NB4 (cell line): ENCODE results near the gene TMEM201.

Source experiments
- DNase-seq: peaks from one replicate; pipeline ENCODE4 v3.0.0; 2010; ENCODE audit warnings: low read depth
- H3K4me3 ChIP-seq: one replicate; pipeline ENCODE4 v1.5.1; 2011; ENCODE audit warnings: mild to moderate bottlenecking, low read depth, low read length, moderate library complexity
- CTCF ChIP-seq: IDR thresholded peaks from one replicate; pipeline ENCODE4 v1.5.1; 2012; ENCODE audit warnings: low read depth, low read length
- MAX ChIP-seq: IDR thresholded peaks from 2 replicates; pipeline ENCODE4 v1.6.1; 2011; ENCODE audit warnings: low read depth, low read length
- MYC ChIP-seq: IDR thresholded peaks from 2 replicates; pipeline ENCODE4 v1.6.1; 2011; ENCODE audit warnings: low read depth, low read length
- POLR2A ChIP-seq: IDR thresholded peaks from 2 replicates; pipeline ENCODE4 v1.6.1; 2011; ENCODE audit warnings: mild to moderate bottlenecking; ENCODE audit not compliant: insufficient read length; ENCODE audit errors: extremely low read depth

The TMEM201 gene

DNA sequence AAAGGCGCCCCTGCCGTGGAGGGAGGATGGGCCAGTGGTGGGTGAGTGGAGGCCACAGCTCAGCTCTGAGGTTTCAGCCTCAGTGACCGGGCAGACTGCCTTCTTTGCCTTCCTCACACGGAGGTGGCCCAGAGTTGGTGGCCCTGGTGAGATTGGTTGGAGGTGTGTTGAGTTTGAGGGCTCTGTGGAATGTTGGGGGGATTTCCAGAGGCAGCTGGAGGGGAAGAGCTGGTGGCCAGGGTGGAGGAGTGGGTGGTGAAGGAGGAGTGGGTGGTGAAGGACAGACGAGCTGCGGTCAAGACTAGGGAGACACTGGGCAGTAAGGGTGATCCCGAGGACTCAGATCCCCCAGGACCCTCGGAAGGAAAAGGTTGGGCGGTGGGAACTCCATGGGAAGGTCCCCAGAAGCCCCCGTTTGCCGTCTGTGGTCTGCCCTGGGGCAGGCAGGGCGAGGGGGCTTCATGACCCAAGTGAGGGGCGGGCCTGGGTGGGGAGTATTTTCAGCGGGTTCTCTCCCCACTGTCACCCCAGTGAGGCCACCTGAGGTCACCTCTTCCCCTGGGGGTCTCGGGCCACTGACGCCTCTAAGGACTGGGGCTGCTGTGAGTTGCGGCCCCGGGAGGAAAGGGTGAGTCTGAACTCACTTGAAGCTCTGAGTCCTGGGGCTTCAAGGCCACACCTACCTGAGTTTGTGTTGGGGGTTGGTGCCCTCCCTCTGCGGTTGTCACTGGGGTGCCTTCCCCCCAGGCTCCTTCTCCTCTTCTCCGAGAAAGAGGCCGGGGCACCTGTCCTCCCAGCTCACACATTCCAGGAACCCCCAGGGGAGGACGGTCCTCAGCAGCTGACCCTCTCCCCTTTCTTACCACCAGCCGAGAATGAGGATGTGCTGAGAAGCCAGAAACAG, 40.1 kb downstream of the TMEM201 start:
- TF ChIP-seq CTCF (no peak), MYC (no peak), POLR2A (no peak), MAX (no peak)
- no peak overlapping the region for H3K4me3 ChIP-seq
- DNase-seq = peak; percentile 62

GRCh38 chr1:9629445-9630201, 40.9 kb downstream of the TMEM201 start:
- peak; percentile 56 for TF ChIP-seq POLR2A
- no peak for TF ChIP-seq CTCF
- peak; percentile 95 for TF ChIP-seq MYC
- TF ChIP-seq MAX = peak; percentile 88
- peak overlapping the region; percentile 90 for H3K4me3 ChIP-seq
- DNase-seq = peak; percentile 95

- H3K4me3 ChIP-seq = peak overlapping the region; percentile 90
- DNase-seq = peak; percentile 50
- TF ChIP-seq MYC = no peak
- no peak for TF ChIP-seq MAX
- TF ChIP-seq POLR2A = no peak
- TF ChIP-seq CTCF = no peak
Observed at GRCh38 chr1:9630331-9631111, 41.8 kb downstream of the TMEM201 start.

DNA sequence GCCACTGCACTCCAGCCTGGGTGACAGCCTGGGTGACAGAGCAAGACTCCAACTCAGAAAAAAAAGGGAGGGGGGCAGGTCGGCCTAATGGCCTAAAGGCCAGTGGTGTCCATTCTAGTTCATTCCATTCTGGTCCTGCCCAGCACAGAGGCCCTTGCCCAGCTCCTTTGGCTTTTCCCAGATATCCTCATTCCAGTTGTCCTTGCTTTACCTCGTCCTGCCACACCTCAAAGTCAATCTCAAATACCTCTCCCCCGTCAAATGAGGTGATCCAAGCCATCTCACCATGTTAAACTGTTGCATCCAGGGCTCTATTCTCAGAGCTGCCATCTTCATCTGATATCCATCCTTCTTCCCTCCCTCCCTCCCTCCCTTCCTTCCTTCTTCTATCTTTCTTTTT, 42.9 kb downstream of the TMEM201 start:
- H3K4me3 ChIP-seq = no peak overlapping the region
- no peak for DNase-seq
- TF ChIP-seq POLR2A (no peak), CTCF (no peak), MYC (no peak), MAX (no peak)

GRCh38 chr1:9633493-9633892, 44.8 kb downstream of the TMEM201 start:
- no peak overlapping the region for H3K4me3 ChIP-seq
- TF ChIP-seq MAX = no peak
- no peak for TF ChIP-seq CTCF
- TF ChIP-seq POLR2A = no peak
- TF ChIP-seq MYC = no peak
- DNase-seq = peak; percentile 52
